ENCODE measurements around the gene AFF2.

Gene AFF2

DNA sequence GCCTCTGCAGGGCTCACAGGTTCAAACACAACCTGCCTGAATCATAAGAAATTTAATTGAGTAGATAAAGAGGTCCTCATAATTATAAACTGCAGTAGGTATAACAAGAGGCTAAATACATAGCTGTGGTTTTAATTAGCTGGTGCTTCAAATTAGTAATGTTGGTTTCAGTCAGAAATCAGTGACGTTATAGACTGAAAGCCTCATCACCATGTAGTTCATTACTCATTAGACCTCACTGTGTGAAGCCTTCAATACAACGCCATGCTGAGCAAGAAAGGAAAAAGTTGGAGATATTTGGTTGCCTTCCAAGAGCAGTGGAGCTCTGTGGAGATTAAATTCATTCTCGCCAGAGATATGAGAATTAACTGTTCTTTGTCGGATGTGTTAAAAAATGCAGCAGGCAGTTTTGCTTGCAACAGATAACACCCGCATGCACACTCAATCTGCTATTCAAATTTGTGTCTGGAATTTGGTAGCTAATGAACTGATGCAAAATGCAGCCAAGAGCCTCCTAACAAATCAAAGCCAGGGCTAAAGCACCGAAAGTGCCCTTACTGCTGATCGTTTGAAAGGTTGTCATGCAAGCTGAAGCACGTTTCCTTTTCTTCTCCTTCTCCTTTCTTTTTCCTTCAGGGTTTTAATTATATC lies 148.9 kb downstream of the AFF2 start:
- TF ChIP-seq EZH2 (optimal IDR thresholded peaks at IDR 0.05; ENCODE audit: low read depth, low read length), result no peak
- TF ChIP-seq, protein P1, sequence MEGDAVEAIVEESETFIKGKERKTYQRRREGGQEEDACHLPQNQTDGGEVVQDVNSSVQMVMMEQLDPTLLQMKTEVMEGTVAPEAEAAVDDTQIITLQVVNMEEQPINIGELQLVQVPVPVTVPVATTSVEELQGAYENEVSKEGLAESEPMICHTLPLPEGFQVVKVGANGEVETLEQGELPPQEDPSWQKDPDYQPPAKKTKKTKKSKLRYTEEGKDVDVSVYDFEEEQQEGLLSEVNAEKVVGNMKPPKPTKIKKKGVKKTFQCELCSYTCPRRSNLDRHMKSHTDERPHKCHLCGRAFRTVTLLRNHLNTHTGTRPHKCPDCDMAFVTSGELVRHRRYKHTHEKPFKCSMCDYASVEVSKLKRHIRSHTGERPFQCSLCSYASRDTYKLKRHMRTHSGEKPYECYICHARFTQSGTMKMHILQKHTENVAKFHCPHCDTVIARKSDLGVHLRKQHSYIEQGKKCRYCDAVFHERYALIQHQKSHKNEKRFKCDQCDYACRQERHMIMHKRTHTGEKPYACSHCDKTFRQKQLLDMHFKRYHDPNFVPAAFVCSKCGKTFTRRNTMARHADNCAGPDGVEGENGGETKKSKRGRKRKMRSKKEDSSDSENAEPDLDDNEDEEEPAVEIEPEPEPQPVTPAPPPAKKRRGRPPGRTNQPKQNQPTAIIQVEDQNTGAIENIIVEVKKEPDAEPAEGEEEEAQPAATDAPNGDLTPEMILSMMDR (IDR thresholded peaks at IDR 0.05; ENCODE audit: low read length), result no peak
- TF ChIP-seq EZH2phosphoT487 (IDR thresholded peaks at IDR 0.05; ENCODE audit: low read length), result no peak
- Histone ChIP-seq H3K27me3 (replicated peaks; ENCODE audit: insufficient read depth, low read length) (no peaks in the 10 kb centered on the region), H3K4me1 (ENCODE audit: low read length) (no peaks in the 10 kb centered on the region), H3K9me3 (replicated peaks; ENCODE audit: insufficient read depth, low read length) (no peaks in the 10 kb centered on the region), H3K4me2 (ENCODE audit: low read depth, low read length) (no peak overlapping the region), H3K27ac (ENCODE audit: low read length) (no peak overlapping the region), H4K20me1 (ENCODE audit: insufficient read depth, low read length) (no peaks in the 10 kb centered on the region), H3F3A (ENCODE audit: insufficient read depth, low read length) (no peaks in the 10 kb centered on the region), H3K79me2 (ENCODE audit: low read length) (no peaks in the 10 kb centered on the region), H2AFZ (ENCODE audit: low read length) (no peak overlapping the region), H3K9ac (ENCODE audit: low read length) (no peak overlapping the region), H3K36me3 (replicated peaks; ENCODE audit: insufficient read depth, low read length) (no peaks in the 10 kb centered on the region), H3K4me3 (ENCODE audit: low read length) (no peak overlapping the region), H3K9me2 (replicated peaks; ENCODE audit: insufficient read depth, low read length) (no peaks in the 10 kb centered on the region)
- DNase-seq, result no peak

DNA sequence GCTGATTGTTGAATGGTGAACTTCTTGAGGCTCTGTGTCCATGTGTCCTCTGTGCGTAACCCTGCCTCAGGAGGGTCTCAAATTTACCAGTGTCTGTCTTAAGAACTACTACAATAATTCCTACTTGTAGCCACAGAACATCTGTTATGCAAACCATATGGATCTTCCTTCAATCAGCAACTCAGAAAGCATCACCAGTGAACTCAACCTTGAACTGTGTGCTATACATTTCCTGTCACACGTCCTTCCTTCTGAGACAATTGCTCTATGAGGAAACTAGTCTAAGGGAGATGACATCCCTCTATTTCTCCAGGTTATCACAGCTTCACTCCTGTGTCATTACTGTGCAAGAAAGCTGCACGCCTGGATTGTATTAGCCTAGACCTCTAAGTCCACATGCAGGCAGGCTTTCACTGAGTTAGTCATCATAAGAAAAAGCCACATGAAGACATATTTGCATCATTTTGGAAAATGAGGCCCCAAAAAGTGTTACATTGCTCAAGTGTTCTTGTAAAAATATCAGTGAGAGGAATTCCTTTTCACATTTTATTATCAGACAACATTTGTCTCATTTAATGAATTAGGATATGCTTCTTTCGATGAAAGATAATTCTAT lies 157.8 kb downstream of the AFF2 start:
- Histone ChIP-seq H3K27me3 (replicated peaks; ENCODE audit: insufficient read depth, low read length) (no peaks in the 10 kb centered on the region), H3K27ac (ENCODE audit: low read length) (no peak overlapping the region), H3K9me3 (replicated peaks; ENCODE audit: insufficient read depth, low read length) (no peaks in the 10 kb centered on the region), H4K20me1 (ENCODE audit: insufficient read depth, low read length) (no peaks in the 10 kb centered on the region), H3K36me3 (replicated peaks; ENCODE audit: insufficient read depth, low read length) (no peaks in the 10 kb centered on the region), H3K79me2 (ENCODE audit: low read length) (no peaks in the 10 kb centered on the region), H3K4me1 (ENCODE audit: low read length) (no peaks in the 10 kb centered on the region), H3K9ac (ENCODE audit: low read length) (no peak overlapping the region), H3F3A (ENCODE audit: insufficient read depth, low read length) (no peaks in the 10 kb centered on the region), H2AFZ (ENCODE audit: low read length) (no peak overlapping the region), H3K4me3 (ENCODE audit: low read length) (no peak overlapping the region), H3K4me2 (ENCODE audit: low read depth, low read length) (no peak overlapping the region), H3K9me2 (replicated peaks; ENCODE audit: insufficient read depth, low read length) (no peaks in the 10 kb centered on the region)
- no peak for DNase-seq
- TF ChIP-seq EZH2 (optimal IDR thresholded peaks at IDR 0.05; ENCODE audit: low read depth, low read length) (no peak), EZH2phosphoT487 (IDR thresholded peaks at IDR 0.05; ENCODE audit: low read length) (no peak)
- TF ChIP-seq, protein P1 (IDR thresholded peaks at IDR 0.05; ENCODE audit: low read length), result no peak

DNA sequence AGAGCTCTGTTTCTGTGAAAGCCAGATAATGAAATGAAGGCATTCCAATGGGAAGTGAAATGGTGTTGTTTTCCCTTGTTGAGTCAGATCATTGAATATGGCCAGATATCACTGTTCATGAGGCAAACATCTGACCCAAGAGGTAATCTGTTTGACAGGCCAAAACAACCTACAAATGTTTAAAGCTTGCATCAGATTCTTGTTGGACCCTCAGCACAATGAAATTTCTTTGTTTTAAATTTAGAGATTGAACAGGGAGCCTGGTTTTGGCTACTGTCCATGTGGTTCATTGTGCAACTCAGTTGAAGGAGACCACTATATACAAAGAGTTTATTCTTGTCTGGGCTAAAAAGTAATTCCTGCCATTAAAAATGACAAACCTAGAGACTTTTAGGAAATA lies 159.1 kb downstream of the AFF2 start:
- no peaks in the 10 kb centered on the region for H3F3A ChIP-seq (ENCODE audit: insufficient read depth, low read length)
- H3K36me3 ChIP-seq (replicated peaks; ENCODE audit: insufficient read depth, low read length), result no peaks in the 10 kb centered on the region
- H3K9me3 ChIP-seq (replicated peaks; ENCODE audit: insufficient read depth, low read length), result no peaks in the 10 kb centered on the region
- TF ChIP-seq EZH2 (optimal IDR thresholded peaks at IDR 0.05; ENCODE audit: low read depth, low read length) (no peak), EZH2phosphoT487 (IDR thresholded peaks at IDR 0.05; ENCODE audit: low read length) (no peak)
- TF ChIP-seq, protein P1 (IDR thresholded peaks at IDR 0.05; ENCODE audit: low read length), result no peak
- no peaks in the 10 kb centered on the region for H3K27me3 ChIP-seq (replicated peaks; ENCODE audit: insufficient read depth, low read length)
- H4K20me1 ChIP-seq (ENCODE audit: insufficient read depth, low read length), result no peaks in the 10 kb centered on the region
- no peak for DNase-seq
- no peaks in the 10 kb centered on the region for H3K79me2 ChIP-seq (ENCODE audit: low read length)
- H3K9ac ChIP-seq (ENCODE audit: low read length), result no peak overlapping the region
- no peaks in the 10 kb centered on the region for H3K4me1 ChIP-seq (ENCODE audit: low read length)
- no peak overlapping the region for H3K4me2 ChIP-seq (ENCODE audit: low read depth, low read length)
- no peaks in the 10 kb centered on the region for H3K9me2 ChIP-seq (replicated peaks; ENCODE audit: insufficient read depth, low read length)
- H3K27ac ChIP-seq (ENCODE audit: low read length), result no peak overlapping the region
- H2AFZ ChIP-seq (ENCODE audit: low read length), result no peak overlapping the region
- H3K4me3 ChIP-seq (ENCODE audit: low read length), result no peak overlapping the region
